Right lobe of liver (tissue), 4 donors: Measurements from ENCODE around the gene HDHD3.

Source experiments
- CTCF ChIP-seq, 4 donors: fragments of 200-600 bp in 3 of 4; fragments of 450-650 bp in 1 of 4; IDR thresholded peaks; one replicate each; pipeline versions ENCODE4 v1.5.1 to v1.8.0; 2016 to 2022; ENCODE audit warnings: antibody characterized with exemption in 4 of 4, mild to moderate bottlenecking in 2 of 4
- POLR2A ChIP-seq: fragments of 450-650 bp; IDR thresholded peaks from one replicate; pipeline ENCODE4 v1.6.1; 2017; ENCODE audit warnings: antibody characterized with exemption, mild to moderate bottlenecking
- donor health status: DM: no; HTN: no; CAD: no.
- donor health status: DM: no; HTN: no; CAD: no.
- donor health status: DM: no; HTN: yes; CAD: no.

DNA sequence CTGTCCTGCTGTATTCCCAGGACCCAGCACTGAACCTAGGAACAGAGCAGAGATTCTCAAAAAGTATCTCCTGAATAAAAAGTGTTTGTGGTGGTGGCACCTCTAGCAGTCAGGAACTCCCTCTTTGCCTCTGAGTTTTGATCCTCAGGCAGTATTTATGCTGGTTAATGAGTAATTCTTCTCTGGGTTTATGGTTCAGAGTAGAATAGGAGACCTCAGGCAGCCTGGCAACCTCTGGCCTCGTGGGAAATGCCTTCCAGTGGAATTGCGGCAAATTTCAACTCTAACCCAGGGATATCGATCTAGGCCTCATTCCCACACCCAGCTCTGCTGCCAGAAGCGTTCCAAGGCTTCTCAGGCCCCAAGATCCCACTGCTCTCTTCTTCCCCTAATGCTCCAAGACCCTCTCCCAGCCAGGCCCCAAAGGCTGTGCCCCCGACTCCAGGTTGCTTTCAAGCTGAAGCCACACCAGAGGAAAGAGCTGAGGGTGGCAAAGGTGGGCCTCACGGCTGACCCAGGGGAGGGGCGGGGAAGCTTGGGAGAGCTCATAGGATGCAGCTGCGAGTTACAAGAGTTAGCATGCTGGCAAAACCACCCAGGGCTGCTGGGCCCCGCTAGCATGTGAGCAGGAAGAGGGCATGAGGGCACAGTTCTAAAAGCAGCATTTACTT lies 10.9 kb upstream of the HDHD3 start:
- TF ChIP-seq POLR2A = no peak
- no peak for TF ChIP-seq CTCF (IDR thresholded peaks at IDR 0.05)
